Measurements from ENCODE around the gene LY6G6C. TPM values are rescaled to one million over a fixed set of nuclear protein-coding genes. Genes with fewer than 3 reads are reported as not detected.

Gene LY6G6C
- total RNA-seq, 1 experiment from 2014 or later = 0.22 TPM

DNA sequence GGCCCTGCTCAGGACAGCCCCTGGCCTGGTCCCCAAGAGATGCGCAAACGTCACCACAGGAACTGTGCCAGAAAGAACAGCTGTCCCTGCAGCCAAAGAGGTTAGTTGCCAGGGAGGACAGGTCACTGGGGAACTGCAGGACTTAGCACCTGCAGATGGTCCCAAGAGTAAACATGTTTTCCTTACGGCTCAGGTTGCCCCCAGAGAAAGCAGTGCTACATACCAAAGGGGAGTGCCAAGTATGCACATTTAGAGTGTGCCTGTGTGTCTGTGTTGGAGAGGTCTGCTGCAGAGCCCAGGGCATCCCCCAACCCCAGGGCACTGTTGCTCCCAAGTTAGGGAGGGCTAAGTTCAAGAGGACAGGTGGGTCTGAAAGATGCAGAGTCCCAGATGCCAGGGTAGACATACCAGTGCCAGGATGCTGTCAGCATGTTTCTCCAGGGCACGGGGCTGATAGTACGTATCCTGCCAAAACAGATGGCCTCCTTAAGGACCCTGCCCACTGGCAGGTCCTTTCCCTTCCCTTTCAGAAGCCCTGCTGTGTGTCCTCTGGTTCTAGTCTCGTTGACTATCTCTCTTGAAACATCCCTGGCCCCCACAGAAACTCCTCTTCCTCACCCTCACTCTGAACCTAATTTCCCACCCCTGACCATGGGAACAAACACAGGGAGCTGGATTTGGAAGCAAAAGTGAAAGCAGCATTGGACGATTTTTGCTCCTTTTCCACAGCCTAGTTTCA is 19.7 kb downstream of the LY6G6C start:
- peaks cover 10% of the 10 kb centered on the region for H3K4me1 ChIP-seq (ENCODE audit: insufficient read depth, low read length)
- H3K9me3 ChIP-seq (ENCODE audit: low read length) = no peaks in the 10 kb centered on the region
- ATAC-seq = no peak
- POLR2A ChIA-PET (ENCODE audit: unreplicated experiment) = interaction anchor here (0.6 kb wide), 2 partner anchors 24 to 1089 kb away, joined by 5 to 21 read pairs; no protein-coding TSS in a partner anchor
- no peaks in the 10 kb centered on the region for H3K9me2 ChIP-seq (replicated peaks; ENCODE audit: low read length)
- BruUV-seq (replicated peaks) = no TSS peak
- no peak for DNase-seq
- peak overlapping the region; percentile 85 for H3K4me3 ChIP-seq (ENCODE audit: low read length)
- TF ChIP-seq EZH2phosphoT487 (IDR thresholded peaks at IDR 0.05; ENCODE audit: borderline replicate concordance, low read length) = no peak
- no peaks in the 10 kb centered on the region for H3F3A ChIP-seq (ENCODE audit: low read length, unreplicated experiment)
- no peaks in the 10 kb centered on the region; the same call in 1 of the 2 replicates for H3K36me3 ChIP-seq (ENCODE audit: low read depth, low read length)
- H4K20me1 ChIP-seq (ENCODE audit: low read length) = no peaks in the 10 kb centered on the region
- H3K27me3 ChIP-seq (ENCODE audit: low read length) = no peaks in the 10 kb centered on the region
- intact Hi-C loops (cut with micrococcal nuclease) = no loop called here
- H3K9ac ChIP-seq (ENCODE audit: low read length) = peak overlapping the region; percentile 86
- CTCF ChIA-PET = no interaction called here
- peak overlapping the region; percentile 87 for H2AFZ ChIP-seq (ENCODE audit: low read length)
- peak overlapping the region; percentile 71; the same call in 1 of the 2 replicates for H3K27ac ChIP-seq (ENCODE audit: low read length)
- peaks cover 25% of the 10 kb centered on the region for H3K79me2 ChIP-seq (ENCODE audit: low read length)
- peak overlapping the region; percentile 95 for H3K4me2 ChIP-seq (ENCODE audit: low read length)

DNA sequence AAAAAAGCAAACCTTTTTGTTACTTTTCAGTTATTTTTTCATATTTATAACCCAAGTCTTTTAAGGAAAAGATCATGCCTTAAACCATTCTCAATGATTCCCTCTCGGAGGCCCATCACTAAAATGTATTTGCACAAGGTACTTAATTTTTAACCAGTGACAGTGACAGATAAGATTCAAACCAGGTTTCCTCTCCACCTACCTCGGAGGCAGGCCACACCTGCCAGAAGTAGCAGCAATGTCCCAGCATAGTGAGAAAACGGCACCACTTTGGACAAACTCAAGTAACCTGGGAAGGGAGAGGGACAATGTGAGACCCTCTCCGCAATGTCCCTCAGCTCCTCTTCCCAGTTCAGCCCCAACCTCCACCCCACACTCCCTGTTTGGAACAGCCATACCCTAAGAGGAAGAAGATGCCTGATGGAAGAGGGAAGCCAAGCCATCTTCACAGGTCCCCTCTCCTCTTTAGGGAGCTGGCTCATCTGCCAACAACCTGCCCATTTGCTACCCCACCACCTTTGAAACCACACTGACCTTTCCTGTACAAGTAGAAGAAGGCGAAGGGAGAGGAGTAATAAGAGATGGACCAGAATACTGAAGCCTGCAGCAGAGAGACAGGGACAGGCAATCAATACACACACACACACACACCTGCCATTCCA is 20.7 kb downstream of the LY6G6C start:
- ATAC-seq = no peak
- CTCF ChIA-PET = no interaction called here
- Histone ChIP-seq H3K4me1 (ENCODE audit: insufficient read depth, low read length) (peaks cover 10% of the 10 kb centered on the region), H3K4me3 (ENCODE audit: low read length) (peak overlapping the region; percentile 85; the same call in 1 of the 2 replicates), H3K9ac (ENCODE audit: low read length) (no peak overlapping the region), H3K4me2 (ENCODE audit: low read length) (peak overlapping the region; percentile 95; the same call in 1 of the 2 replicates), H2AFZ (ENCODE audit: low read length) (no peak overlapping the region), H3K79me2 (ENCODE audit: low read length) (peaks cover 25% of the 10 kb centered on the region), H4K20me1 (ENCODE audit: low read length) (no peaks in the 10 kb centered on the region), H3F3A (ENCODE audit: low read length, unreplicated experiment) (no peaks in the 10 kb centered on the region), H3K36me3 (ENCODE audit: low read depth, low read length) (peaks cover 3% of the 10 kb centered on the region; the same call in 1 of the 2 replicates), H3K9me3 (ENCODE audit: low read length) (no peaks in the 10 kb centered on the region), H3K27me3 (ENCODE audit: low read length) (no peaks in the 10 kb centered on the region), H3K9me2 (replicated peaks; ENCODE audit: low read length) (no peaks in the 10 kb centered on the region), H3K27ac (ENCODE audit: low read length) (no peak overlapping the region)
- intact Hi-C loops (cut with micrococcal nuclease) = no loop called here
- BruUV-seq (replicated peaks) = no TSS peak
- no peak for DNase-seq
- TF ChIP-seq, protein P1, sequence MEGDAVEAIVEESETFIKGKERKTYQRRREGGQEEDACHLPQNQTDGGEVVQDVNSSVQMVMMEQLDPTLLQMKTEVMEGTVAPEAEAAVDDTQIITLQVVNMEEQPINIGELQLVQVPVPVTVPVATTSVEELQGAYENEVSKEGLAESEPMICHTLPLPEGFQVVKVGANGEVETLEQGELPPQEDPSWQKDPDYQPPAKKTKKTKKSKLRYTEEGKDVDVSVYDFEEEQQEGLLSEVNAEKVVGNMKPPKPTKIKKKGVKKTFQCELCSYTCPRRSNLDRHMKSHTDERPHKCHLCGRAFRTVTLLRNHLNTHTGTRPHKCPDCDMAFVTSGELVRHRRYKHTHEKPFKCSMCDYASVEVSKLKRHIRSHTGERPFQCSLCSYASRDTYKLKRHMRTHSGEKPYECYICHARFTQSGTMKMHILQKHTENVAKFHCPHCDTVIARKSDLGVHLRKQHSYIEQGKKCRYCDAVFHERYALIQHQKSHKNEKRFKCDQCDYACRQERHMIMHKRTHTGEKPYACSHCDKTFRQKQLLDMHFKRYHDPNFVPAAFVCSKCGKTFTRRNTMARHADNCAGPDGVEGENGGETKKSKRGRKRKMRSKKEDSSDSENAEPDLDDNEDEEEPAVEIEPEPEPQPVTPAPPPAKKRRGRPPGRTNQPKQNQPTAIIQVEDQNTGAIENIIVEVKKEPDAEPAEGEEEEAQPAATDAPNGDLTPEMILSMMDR (conservative IDR thresholded peaks at IDR 0.05; ENCODE audit: low read depth, low read length) = no peak
- TF ChIP-seq EZH2 (IDR thresholded peaks at IDR 0.05; ENCODE audit: low read length, unreplicated experiment) = no peak
- TF ChIP-seq EZH2phosphoT487 (IDR thresholded peaks at IDR 0.05; ENCODE audit: borderline replicate concordance, low read length) = no peak
- POLR2A ChIA-PET (ENCODE audit: unreplicated experiment) = interaction anchor here (0.6 kb wide), 1 partner anchor 1090 kb away, joined by 5 read pairs; no protein-coding TSS in a partner anchor

DNA sequence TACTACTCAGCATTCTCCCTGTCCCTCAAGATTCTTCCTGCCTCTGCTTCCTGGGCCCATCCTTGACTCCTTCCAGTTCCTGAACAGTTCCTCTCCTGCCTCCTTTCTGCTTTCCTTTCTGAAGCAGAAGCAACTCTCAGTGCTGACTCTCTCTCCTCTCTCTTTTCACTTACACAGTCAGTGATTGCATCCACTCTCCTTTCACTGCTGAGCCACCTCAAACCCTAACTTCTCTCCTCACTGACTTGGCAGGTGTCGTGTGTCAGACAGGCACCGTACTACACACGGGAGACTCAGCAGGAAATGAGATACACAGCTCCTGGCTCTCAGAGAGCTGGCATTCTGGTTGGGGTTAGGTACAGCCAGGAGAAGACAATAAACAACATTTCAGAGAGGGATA is 24.0 kb downstream of the LY6G6C start:
- Histone ChIP-seq H3F3A (ENCODE audit: low read length, unreplicated experiment) (no peaks in the 10 kb centered on the region), H3K9me2 (replicated peaks; ENCODE audit: low read length) (no peaks in the 10 kb centered on the region), H3K36me3 (ENCODE audit: low read depth, low read length) (peaks cover 3% of the 10 kb centered on the region; the same call in 1 of the 2 replicates), H4K20me1 (ENCODE audit: low read length) (no peaks in the 10 kb centered on the region), H3K9ac (ENCODE audit: low read length) (no peak overlapping the region), H3K4me1 (ENCODE audit: insufficient read depth, low read length) (peaks cover 10% of the 10 kb centered on the region), H3K27ac (ENCODE audit: low read length) (no peak overlapping the region), H3K9me3 (ENCODE audit: low read length) (no peaks in the 10 kb centered on the region), H2AFZ (ENCODE audit: low read length) (no peak overlapping the region), H3K4me2 (ENCODE audit: low read length) (no peak overlapping the region), H3K79me2 (ENCODE audit: low read length) (peaks cover 20% of the 10 kb centered on the region), H3K4me3 (ENCODE audit: low read length) (no peak overlapping the region), H3K27me3 (ENCODE audit: low read length) (no peaks in the 10 kb centered on the region)
- DNase-seq (no peak), ATAC-seq (peak; percentile 25; the same call in 1 of the 2 replicates)
- ChIA-PET CTCF (interaction anchor here (0.6 kb wide), 1 partner anchor 1268 kb away, joined by 3 read pairs; no protein-coding TSS in a partner anchor), POLR2A (ENCODE audit: unreplicated experiment) (no interaction called here)
- TF ChIP-seq, protein P1 (conservative IDR thresholded peaks at IDR 0.05; ENCODE audit: low read depth, low read length) = no peak
- TF ChIP-seq EZH2phosphoT487 (IDR thresholded peaks at IDR 0.05; ENCODE audit: borderline replicate concordance, low read length) (no peak), EZH2 (IDR thresholded peaks at IDR 0.05; ENCODE audit: low read length, unreplicated experiment) (no peak)
- intact Hi-C loops (cut with micrococcal nuclease) = no loop called here
- no TSS peak for BruUV-seq (replicated peaks)

All from PC-3 (cell line).